Activated CD8-positive, alpha-beta memory T cell treated with anti-CD3 and anti-CD28 coated beads, Interleukin-2, amount 50 U/mL, for 24 hours (primary cell): ENCODE data around the gene KIF6.

Source experiments
- DNase-seq: peaks from one replicate; pipeline ENCODE4 v3.0.0-alpha.2; 2020; ENCODE audit errors: extremely low read depth

KIF6 gene

DNA sequence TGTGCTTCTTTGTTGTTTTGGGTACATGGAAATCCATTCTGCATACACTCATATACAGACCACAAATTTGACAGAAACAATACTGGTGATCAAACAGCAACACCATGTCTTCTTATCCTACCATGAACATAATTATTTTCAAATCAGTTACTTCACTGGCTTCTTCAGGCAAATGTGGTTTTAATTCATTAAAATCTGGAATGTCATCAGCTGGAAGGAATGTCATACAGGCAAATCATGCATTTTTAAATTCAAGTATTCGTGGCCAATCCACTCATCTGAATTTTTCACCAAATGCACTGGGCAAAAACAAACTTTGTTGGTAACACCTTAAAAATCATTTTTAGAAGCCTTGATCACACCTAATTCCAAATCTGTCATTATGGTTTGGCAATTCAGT lies 59.3 kb downstream of the KIF6 start:
- no peak for DNase-seq

- DNase-seq = no peak
These were observed 61.0 kb downstream of the KIF6 start for GRCh38 chr6:39664173-39664572.

DNA sequence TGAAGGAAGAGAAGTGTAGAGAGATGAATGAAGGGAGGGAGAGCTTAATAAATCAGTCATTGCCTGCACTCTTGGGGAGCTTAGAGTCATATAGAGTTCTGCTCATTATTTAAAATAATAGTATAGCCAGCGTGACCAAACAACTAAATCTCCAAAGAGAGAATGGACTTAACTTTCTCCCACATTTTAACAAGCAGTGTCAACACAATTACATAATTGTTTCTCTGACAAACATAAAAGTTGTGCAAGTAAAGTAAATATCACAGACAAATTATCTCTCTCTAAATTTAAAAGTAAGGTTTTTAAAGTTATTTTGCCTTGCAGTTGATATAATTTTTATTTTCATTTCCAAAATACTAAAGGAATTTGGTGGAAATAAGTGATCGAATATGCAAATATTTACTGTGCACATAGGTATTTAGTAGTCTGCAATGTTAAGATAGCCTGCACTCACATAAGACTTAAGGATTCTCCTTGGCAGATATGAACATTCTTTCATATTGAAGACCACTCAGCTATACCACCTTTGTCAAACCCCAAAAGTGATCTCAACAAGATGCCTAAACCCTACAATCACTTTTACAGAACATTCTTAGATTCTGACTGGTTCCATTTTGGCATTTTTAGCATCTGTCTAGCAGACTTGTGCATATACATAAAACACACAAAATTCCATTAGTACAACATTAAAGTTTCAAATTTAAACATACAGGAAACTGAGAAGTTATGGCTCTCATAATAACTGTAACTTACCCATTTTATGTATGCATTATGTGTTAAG lies 67.7 kb downstream of the KIF6 start:
- DNase-seq = no peak

DNA sequence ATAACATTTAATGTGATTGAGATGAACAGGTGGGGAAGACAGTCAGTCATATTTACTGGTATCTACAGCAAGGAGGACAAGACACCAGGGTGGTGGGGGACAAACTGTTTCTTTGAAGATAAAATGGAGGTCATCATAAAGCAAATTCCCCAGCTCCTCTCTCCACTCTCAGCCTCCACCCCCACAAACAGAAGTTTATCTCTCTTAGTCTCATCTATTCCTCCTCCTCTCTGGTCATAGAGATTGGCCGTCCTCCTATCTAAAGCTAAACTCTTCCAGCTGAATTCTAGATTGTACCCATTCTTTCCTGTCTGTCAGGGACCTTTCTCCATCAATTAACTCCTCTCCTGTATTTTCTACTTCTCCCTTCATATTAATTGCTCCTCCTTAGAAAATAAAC lies 71.1 kb downstream of the KIF6 start:
- no peak for DNase-seq

DNA sequence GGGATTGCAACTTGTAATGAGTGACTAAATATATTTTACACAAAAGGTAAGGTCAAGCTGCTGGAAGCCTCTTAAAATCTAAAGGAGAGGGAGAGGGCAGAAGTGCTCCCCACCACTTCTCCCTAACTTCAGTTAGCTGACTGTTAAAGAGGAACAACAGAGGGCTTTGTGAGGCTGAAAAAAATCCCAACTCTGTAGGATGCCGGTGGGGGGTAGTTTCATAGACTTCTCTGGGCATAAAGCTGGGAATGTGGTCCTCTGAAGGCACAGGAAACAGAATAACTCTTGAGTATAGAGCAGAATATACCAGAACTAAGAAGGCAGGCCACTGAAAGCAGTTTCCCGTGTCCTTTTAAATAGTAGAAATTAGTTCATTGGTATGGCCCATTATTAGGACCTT lies 71.6 kb downstream of the KIF6 start:
- no peak for DNase-seq

GRCh38 chr6:39649996-39650395 lies 75.2 kb downstream of the KIF6 start:
- DNase-seq = no peak

GRCh38 chr6:39646751-39647420 lies 78.3 kb downstream of the KIF6 start:
- DNase-seq = no peak

DNA sequence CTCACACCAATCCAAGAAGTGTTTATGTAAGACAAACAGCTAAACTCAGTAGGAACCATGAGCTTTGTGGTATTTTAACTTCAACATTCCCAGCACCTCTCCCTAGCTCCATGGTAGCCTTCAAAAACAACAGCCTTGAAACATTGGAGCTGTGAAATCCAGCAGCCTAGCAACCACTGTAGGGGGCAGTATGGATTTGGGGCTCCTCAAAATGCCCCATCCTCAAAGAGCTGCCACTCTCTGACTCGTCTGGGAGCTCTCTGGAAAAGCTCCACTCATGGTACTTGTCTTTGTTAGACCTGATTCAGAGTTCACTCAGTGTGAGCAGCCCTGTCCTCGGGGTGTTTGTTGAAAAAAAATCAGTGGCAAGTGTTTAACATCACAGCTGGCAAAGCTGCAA lies 82.9 kb downstream of the KIF6 start:
- no peak for DNase-seq

DNA sequence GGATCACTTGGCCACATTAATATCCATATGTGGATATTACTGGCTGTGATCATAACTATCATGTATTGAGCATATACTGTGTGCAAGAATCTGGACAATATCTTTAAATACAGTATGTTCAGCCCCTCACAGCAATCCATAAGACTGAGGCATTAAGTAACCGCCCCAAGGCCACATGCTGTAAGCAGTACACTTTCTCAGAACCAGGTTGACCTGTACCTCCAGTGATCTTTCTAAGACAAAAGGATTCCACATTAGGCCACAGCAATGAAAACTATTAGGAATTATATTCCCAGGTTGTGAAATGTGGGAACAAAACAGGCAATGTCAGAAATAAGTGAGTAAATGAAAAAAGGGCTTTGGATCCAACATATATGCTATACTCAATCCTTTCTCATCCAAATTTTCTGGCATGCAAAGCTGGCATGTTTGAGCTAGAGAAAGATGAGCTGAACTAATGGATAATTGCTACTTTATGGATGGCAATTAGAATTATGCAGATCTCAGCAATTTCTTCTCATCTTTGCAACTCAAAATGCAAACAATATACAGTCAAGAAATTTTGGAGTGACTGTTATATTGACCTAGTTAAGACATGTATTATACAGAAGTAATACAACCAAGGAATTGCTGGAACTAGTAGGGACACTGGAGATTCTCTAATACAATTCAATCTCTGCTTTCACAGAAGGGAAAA lies 86.9 kb downstream of the KIF6 start:
- no peak for DNase-seq

GRCh38 chr6:39634646-39635341 lies 90.4 kb downstream of the KIF6 start:
- DNase-seq = no peak

- DNase-seq = no peak
These were observed 100.0 kb downstream of the KIF6 start for GRCh38 chr6:39625209-39625608.

GRCh38 chr6:39623750-39624149 lies 101.5 kb downstream of the KIF6 start:
- no peak for DNase-seq

DNA sequence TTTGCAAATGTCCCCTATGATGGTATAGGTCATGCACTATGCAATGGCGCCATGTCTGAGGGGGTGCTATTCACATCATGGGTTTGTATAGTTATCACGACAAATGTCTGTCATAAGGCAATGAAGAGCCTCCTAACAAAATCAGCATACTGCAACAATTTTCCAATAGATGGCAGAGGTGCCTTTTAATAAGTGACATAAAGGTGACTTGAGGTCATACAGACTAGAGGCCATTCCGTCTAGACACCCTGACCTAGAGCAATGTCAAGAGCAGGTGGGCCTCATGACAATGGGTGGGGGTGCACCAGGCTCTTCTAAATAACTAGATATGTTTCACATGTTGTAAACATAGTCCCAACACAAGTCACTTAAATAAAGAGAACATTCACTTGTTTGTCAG lies 107.7 kb downstream of the KIF6 start:
- DNase-seq = no peak

DNA sequence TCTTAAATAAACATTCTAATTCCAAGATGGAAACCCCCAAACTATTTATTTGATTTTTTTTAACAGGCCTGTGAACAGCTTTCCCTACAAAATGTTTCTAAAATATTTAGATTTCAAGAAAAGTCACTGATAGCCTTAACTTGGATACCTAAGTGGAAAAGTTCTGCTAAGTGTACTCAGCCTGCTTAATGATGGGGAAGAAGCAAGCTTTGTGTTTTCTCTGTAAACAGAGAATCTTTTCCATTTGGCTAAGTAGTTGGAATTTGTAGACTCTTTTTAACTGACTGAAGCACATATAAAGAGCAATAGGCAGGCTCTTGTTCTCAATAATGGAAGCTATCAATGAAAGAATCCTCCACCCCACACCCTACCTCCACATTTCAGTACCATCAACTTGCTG lies 108.2 kb downstream of the KIF6 start:
- DNase-seq = no peak

DNA sequence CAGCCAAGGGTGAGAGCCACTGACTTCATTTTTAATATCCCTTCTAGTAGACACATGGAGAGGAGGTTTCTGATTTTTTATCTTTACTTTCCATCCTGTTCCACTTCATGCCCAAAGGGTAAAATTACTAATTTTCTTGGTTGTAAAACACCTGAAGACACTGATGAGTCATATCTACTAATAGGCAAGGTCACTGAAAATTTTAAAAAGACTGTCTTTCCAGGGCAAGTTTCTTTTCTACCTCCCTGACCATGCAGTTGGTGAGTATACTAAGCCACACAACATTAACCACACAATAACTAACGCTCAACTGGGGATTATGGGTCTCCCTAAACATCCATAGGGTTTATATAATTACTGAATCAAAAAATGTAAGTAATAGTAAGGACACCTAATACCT lies 109.6 kb downstream of the KIF6 start:
- DNase-seq = no peak

DNA sequence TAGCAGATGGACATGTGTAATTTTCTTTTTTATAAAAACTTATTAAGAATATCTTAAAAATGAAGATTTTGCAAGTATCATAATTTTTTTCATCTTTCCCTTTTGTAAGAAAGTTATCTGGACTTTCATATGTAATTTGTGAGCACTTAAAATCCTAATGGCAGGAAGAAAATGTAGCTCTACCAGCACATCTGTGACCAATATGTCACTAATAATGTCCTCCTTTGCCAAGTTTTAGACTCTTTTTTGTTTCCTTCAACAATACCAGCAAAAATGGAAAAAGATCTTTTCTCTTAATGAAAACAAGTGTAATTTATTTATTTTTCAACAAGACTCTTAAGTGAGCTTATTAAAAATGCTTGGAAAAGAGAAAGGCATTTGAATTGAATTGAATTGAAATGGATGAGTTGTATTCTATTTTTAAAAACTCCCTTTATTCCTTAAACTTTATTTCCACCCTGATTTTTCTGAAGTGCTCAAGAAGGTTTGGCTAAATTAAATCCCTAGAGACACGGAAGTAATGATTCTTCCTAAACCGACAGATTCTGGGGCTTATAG lies 110.7 kb downstream of the KIF6 start:
- DNase-seq = no peak

DNA sequence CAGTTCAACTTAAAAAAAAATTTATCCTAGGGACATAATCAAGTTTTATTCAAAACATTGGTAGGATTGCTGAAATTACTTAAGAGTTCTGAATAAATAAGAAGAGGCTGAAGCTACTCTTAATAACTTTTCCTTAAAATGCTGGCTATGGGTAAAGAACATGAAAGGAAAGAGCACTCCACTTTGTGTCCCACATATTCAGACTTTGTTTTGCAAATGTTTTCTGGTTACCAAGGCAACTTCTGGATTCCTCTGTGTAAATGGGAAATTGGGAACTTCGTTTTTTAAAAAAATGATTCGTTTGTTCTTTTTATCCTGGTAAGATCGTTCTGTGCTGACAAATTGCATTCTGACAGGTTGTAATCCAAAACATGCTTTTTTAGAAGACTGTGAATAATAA lies 115.0 kb downstream of the KIF6 start:
- no peak for DNase-seq

DNA sequence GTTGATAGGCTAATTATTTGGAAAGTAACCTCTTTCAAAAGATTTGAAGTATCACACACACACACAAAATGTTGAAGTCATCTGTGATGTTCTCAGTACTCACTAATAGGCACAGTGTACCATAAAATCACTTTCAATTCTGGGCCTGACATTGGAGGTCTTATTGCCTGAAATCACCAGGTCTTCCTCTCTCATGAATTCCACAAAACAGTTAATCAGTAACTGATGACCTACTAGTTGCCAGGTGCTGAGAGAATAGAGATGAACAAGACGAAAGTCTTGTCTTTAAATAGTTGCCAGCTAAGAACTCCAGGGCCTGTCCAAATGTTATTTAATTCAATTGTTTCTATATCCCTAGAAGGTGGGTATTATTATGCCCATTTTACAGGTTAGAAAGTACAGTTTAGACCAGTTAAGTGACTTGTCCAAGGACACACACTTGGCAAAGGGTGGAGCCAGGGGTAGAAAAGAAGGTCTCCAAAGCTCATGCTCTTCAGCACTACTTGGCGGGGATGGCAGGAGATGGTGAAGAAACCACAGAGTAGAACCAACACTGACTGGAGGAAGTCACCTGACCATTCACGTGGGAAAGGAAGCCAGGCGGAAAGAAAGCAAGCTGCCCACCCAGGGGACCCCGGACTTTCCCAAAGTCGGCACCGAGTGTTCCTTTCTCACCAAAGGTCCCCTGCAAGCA lies 116.4 kb downstream of the KIF6 start:
- DNase-seq = no peak

GRCh38 chr6:39602601-39603519 lies 122.3 kb downstream of the KIF6 start:
- no peak for DNase-seq

DNA sequence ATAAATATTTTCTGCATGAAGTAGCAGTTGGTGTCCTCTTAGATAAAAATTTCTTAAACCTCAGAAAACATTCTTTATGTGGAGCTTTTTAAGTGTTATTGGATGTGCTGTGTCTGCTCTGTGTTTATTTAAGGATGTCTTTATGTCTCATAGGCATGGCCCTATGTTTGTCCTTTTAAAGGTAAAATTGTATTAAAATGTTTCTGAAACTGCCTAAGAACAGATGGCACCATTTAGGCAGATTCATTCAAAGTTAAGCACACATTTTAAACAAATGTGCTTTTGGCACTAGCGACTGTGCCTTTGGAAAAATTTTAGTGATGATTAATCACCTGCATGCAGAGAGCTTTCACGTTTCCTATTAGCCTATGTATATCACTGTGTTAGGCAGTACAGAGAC lies 125.2 kb downstream of the KIF6 start:
- DNase-seq = no peak
